AG09319 (cell line): ENCODE measurements around the gene ARFGAP3.
A peak's percentile ranks its signal among the peaks of the same experiment; 100 is the strongest.
"Not testable (repeated sequence)": the region's sequence is repeated elsewhere in the genome, so short reads cannot be mapped to it uniquely, and the experiment has no call there.

Experiments used
- DNase-seq: peaks from one replicate; pipeline ENCODE4 v3.0.0-alpha.2; 2010; ENCODE audit warnings: low read depth; ENCODE audit errors: extremely low read depth
- TF ChIP-seq, protein P1 (sequence below): IDR thresholded peaks from 2 replicates; pipeline ENCODE4 v1.5.1; 2011; ENCODE audit warnings: low read depth, mild to moderate bottlenecking, inconsistent platforms, low read length, moderate library complexity

The ARFGAP3 gene

DNA sequence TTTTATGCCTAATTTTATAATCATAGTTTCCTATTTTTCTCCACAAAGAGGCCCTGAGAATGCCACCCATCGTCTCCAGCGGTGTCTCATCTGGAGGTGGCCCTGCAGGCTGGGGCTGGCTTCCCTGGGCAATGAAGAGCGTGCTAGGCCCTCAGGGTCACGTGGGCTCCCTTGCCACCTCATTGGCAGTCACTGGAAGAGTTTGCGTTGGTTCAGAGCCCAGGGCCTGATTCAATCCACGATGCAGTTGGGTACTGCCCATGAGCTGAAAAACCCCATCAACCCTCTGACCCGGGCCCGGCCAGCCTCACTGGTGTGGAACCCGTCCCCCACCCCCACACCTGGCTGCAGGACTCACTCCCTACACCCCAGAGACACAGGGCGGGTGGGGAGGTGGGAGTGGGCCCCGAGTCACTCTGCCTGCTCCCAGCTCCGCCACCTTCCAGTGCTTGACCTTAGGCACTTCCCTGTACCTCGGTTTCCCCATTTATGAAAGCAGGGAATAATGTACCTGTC is 93.0 kb downstream of the ARFGAP3 start:
- no peak for DNase-seq
- TF ChIP-seq, protein P1, sequence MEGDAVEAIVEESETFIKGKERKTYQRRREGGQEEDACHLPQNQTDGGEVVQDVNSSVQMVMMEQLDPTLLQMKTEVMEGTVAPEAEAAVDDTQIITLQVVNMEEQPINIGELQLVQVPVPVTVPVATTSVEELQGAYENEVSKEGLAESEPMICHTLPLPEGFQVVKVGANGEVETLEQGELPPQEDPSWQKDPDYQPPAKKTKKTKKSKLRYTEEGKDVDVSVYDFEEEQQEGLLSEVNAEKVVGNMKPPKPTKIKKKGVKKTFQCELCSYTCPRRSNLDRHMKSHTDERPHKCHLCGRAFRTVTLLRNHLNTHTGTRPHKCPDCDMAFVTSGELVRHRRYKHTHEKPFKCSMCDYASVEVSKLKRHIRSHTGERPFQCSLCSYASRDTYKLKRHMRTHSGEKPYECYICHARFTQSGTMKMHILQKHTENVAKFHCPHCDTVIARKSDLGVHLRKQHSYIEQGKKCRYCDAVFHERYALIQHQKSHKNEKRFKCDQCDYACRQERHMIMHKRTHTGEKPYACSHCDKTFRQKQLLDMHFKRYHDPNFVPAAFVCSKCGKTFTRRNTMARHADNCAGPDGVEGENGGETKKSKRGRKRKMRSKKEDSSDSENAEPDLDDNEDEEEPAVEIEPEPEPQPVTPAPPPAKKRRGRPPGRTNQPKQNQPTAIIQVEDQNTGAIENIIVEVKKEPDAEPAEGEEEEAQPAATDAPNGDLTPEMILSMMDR = no peak

DNA sequence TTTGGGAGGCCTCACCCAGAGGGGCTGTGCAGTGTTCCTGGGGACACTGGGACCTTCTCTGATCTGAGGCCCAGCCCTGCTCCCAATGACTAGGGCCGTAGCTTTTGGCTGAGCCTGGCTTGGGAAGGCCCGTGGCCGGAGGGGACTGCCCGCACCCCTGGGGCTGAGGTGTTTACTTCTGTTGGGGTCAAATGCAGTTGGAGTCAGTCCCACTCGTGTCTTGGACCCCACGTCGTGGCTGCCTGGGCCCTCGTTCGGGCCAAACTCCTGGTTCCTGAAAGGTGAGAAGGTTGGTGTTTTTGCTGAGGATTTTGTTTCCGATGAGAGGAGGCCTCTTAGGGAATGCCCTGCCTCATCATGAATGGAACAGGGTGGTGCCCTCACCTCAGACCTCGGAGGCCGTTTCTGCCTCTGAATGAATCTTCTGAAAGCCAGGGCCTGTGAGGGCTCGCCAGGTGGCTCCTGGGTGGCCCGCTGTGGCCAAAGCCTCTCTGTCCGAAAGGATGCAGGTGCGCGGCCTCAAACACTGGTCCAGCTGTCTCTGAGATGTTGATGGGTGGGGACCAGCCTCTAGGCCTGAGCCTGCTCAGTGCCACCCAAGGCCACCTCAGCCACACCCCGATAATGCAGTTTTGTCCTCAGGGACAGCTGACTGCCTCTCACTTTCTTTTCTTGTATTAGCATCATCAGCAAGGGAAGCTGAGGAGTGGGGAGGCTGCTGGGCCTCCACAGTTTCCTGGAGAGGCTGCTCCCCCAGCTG is 96.1 kb downstream of the ARFGAP3 start:
- TF ChIP-seq, protein P1 = no peak
- DNase-seq = no peak

DNA sequence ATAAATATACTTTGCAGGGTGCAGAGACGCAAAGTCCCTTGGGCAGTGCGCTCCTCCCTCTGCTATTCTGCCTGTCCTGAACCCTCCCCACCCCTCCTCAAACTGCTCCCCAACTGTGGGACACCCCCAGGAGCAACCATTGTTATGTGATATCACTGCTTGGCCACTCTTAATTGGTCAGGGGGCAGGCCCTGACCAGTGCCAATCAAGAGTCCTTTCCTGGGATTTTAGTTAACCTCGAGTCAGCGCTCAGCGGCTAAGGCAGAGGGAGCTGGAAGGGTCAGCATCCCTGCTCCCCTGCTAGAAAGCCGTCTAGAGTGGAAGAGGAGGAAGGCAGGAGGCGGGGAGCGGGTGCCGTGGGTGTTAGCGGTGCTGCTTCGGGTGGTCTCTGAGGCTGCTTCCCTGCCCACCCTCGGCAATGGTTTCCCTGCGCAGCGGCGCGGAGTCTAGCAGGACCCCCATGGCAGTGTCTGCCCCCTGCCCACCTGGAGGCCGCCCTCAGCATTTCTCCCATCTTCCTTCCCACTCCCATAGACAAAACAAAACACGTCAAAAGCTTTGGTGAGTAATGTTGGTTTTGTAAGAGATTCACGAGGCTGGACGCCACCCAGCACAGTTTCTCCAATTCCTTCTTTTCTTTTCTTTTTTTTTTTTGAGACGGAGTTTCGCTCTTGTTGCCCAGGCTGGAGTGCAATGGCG is 98.0 kb downstream of the ARFGAP3 start:
- TF ChIP-seq, protein P1 = no peak
- DNase-seq = peak; percentile 38

DNA sequence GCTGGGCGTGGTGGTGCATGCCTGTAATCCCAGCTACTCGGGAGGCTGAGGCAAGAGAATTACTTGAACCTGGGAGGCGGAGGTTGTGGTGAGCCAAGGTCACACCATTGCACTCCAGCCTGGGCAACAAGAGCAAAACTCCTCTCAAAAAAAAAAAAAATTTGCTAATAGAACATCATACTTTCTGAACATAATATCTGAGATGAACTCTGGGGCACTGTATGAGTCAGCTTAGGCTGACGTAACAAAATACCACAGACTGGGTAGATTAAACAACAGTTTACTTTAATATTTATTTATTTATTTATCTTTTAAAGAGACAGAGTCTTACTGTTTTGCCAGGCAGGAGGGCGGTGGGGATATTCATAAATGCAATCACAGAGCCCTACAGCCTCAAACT is 101.5 kb downstream of the ARFGAP3 start:
- peak; percentile 75 for DNase-seq

DNA sequence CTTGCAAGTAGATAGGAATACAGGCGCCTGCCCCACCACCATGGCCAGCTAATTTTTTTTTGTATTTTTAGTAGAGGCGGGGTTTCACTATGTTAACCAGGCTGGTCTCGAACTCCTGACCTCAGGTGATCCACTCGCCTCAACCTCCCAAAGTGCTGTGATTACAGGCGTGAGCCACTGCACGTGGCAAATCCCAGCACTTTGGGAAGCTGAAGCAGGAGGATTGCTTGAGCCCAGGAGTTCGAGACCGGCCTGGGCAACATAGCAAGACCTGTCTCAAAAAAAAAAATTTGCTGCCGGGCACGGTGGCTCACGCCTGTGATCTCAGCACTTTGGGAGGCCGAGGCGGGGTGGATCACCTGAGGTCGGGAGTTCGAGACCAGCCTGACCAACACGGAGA is 102.0 kb downstream of the ARFGAP3 start:
- DNase-seq = not testable (repeated sequence)

DNA sequence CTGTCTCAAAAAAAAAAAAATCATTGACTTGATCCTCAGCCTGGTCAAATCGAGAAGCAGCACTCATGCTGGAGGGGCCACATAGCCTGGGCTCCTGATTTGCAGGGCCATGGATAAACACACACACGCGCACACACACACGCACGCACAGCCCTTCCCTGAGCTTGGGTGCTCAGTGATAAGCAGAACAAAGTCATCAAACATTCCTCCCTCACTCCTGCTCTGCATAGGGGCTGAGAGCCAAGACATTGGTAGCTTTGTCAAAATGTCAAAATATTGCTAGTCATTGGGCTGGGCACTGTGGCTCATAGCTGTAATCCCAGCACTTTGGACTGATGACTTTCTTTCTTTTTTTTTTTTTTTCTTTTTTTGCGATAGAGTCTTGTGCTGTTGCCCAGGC is 102.4 kb downstream of the ARFGAP3 start:
- peak; percentile 44 for DNase-seq
- TF ChIP-seq, protein P1 = no peak

DNA sequence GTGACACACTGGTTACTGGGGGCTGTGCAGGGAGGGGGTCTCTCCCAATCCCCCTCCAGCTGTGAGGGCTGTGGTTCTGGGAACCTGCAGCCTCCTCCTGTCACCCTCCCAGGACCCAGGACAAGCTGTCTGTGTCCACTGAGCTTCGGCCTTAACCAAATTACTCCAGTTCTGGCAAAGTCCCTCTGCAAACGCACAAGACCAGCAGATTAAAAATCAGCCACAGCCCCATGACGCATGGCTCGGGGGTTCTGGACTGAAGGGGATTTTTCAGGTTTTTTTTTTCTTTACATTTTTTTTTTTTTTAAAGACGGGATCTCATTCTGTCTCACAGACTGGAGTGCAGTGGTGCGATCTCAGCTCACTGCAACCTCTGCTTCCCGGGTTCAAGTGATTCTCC is 104.2 kb downstream of the ARFGAP3 start:
- DNase-seq = no peak
- TF ChIP-seq, protein P1 = no peak

DNA sequence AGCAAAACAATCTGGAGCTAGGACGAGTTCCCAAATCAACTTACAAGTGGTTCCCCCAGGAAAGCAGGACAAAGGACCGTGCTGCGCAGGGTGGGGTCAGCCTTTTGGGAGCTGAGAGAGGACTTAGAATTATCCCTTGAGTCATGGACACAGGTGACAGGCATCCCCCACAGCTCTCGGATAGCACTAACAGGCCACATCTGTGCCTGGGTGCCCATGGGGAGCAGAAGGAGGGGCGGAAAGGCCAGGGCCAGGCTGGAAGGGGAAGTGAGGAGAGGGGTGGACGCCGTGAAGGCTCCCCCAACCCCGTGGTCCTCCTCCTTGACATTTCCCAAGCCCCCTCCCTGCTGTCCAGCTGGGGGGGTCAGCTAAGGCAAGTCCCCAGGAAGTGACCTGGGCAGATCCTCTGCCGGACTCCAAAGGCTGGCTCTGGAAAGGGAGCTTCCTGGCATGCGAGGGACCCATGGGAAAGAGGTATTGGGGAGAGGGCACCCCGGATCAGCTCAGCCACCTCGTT is 104.8 kb downstream of the ARFGAP3 start:
- DNase-seq = no peak
- TF ChIP-seq, protein P1 = no peak

DNA sequence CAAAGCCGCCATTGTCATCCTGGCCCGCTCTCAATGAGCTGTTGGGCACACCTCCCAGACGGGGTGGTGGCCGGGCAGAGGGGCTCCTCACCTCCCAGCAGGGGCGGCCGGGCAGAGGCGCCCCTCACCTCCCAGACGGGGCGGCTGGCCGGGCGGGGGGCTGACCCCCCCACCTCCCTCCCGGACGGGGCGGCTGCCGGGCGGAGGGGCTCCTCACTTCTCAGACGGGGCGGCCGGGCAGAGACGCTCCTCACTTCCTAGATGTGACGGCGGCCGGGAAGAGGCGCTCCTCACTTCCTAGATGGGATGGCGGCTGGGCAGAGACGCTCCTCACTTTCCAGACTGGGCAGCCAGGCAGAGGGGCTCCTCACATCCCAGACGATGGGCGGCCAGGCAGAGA is 106.7 kb downstream of the ARFGAP3 start:
- not testable (repeated sequence) for DNase-seq
